ENCODE data around the gene MAPK8.

- TF ChIP-seq POLR2AphosphoS5 (IDR thresholded peaks at IDR 0.05) (no peak), POLR2A (IDR thresholded peaks at IDR 0.05) (no peak), CTCF (IDR thresholded peaks at IDR 0.05) (no peak)
Measured at GRCh38 chr10:48398261-48398660, 91.8 kb downstream of the MAPK8 start.

Measured in suprapubic skin (tissue), 4 donors.